Osteoblast (primary cell): ENCODE data around the gene DMWD. TPM values are rescaled to one million over a fixed set of nuclear protein-coding genes. Genes with fewer than 3 reads are reported as not detected.

ENCODE experiments used
- DNase-seq: peaks from one replicate; pipeline ENCODE4 v3.0.0; 2011; ENCODE audit warnings: low spot score, mixed read lengths; ENCODE audit not compliant: insufficient read length; ENCODE audit errors: missing footprints
- H2AFZ ChIP-seq: 2 replicates; pipeline ENCODE4 v1.6.0; 2011; ENCODE audit warnings: mild to moderate bottlenecking, low read length
- H3K27ac ChIP-seq: 2 replicates; pipeline ENCODE4 v1.5.1; 2011; ENCODE audit warnings: mild to moderate bottlenecking, low read depth, low read length, moderate library complexity
- H3K27me3 ChIP-seq: 2 replicates; pipeline ENCODE4 v1.6.0; 2012; ENCODE audit warnings: mild to moderate bottlenecking, control low read depth, inconsistent platforms, low read length, moderate library complexity; ENCODE audit not compliant: insufficient read depth
- H3K36me3 ChIP-seq: 2 replicates; pipeline ENCODE4 v1.5.1; 2011; ENCODE audit warnings: mild to moderate bottlenecking, low read length, control low read depth, moderate library complexity; ENCODE audit not compliant: insufficient read depth
- H3K4me1 ChIP-seq: 2 replicates; pipeline ENCODE4 v1.5.1; 2011; ENCODE audit warnings: mild to moderate bottlenecking, low read length, control low read depth, moderate library complexity; ENCODE audit not compliant: insufficient read depth
- H3K4me2 ChIP-seq: 2 replicates; pipeline ENCODE4 v1.6.0; 2011; ENCODE audit warnings: mild to moderate bottlenecking, low read length; ENCODE audit not compliant: insufficient read depth
- H3K4me3 ChIP-seq: fragments of 200-600 bp; sonication (generic); 3 replicates; pipeline ENCODE4 v1.5.1; 2012; ENCODE audit warnings: mild to moderate bottlenecking, low read length, inconsistent platforms; ENCODE audit not compliant: insufficient read depth
- H3K79me2 ChIP-seq: 2 replicates; pipeline ENCODE4 v1.6.0; 2012; ENCODE audit warnings: mild to moderate bottlenecking, low read length, control low read depth, inconsistent platforms; ENCODE audit not compliant: insufficient read depth
- H3K9me3 ChIP-seq: 2 replicates; pipeline ENCODE4 v1.5.1; 2011; ENCODE audit warnings: low read depth, low read length, control low read depth
- H4K20me1 ChIP-seq: 2 replicates; pipeline ENCODE4 v1.6.0; 2012; ENCODE audit warnings: mild to moderate bottlenecking, low read length, control low read depth; ENCODE audit not compliant: insufficient read depth
- CTCF ChIP-seq: IDR thresholded peaks from 2 replicates; pipeline ENCODE4 v1.5.1; 2011; ENCODE audit warnings: mild to moderate bottlenecking, low read depth, low read length, moderate library complexity; ENCODE audit errors: extremely low read depth
- total RNA-seq: library from RNA; depleted of rRNA; stranded (reverse); fragments of >200 nt; gene quantifications from 2 replicates; pipeline ENCODE4 v1.2.3, GENCODE V29; 2012

The DMWD gene
- total RNA-seq, 1 donor, result 48.5 TPM

GRCh38 chr19:45798995-45799517 is 6.4 kb upstream of the DMWD start:
- Histone ChIP-seq H3K79me2 (no peaks in the 10 kb centered on the region), H3K27ac (no peak overlapping the region), H3K4me3 (no peak overlapping the region), H2AFZ (peak overlapping the region; percentile 20), H4K20me1 (no peaks in the 10 kb centered on the region), H3K4me1 (peaks cover 13% of the 10 kb centered on the region), H3K4me2 (peak overlapping the region; percentile 54), H3K9me3 (no peaks in the 10 kb centered on the region), H3K27me3 (no peaks in the 10 kb centered on the region), H3K36me3 (no peaks in the 10 kb centered on the region)
- TF ChIP-seq CTCF, result peak; percentile 82
- DNase-seq, result peak; percentile 98

- no peak overlapping the region for H3K4me3 ChIP-seq
- H3K36me3 ChIP-seq, result peaks cover 8% of the 10 kb centered on the region
Measured at GRCh38 chr19:45794627-45795026, 2.0 kb upstream of the DMWD start.

GRCh38 chr19:45793876-45794275 is 1.2 kb upstream of the DMWD start:
- DNase-seq, result peak; percentile 3
- H3K4me2 ChIP-seq, result no peak overlapping the region
- peaks cover 16% of the 10 kb centered on the region for H3K4me1 ChIP-seq
- no peak overlapping the region for H2AFZ ChIP-seq
- TF ChIP-seq CTCF, result no peak
- H3K79me2 ChIP-seq, result peaks cover 30% of the 10 kb centered on the region
- peaks cover 16% of the 10 kb centered on the region for H3K36me3 ChIP-seq
- H3K4me3 ChIP-seq, result no peak overlapping the region
- peaks cover 18% of the 10 kb centered on the region for H4K20me1 ChIP-seq
- no peaks in the 10 kb centered on the region for H3K9me3 ChIP-seq
- H3K27ac ChIP-seq, result no peak overlapping the region
- no peaks in the 10 kb centered on the region for H3K27me3 ChIP-seq

More at GRCh38 chr19:45794627-45795026, 2.0 kb upstream of the DMWD start:
- no peak for DNase-seq
- H3K9me3 ChIP-seq, result no peaks in the 10 kb centered on the region
- no peak overlapping the region for H3K27ac ChIP-seq
- TF ChIP-seq CTCF, result no peak
- no peaks in the 10 kb centered on the region for H3K27me3 ChIP-seq
- peaks cover 23% of the 10 kb centered on the region for H3K79me2 ChIP-seq
- peaks cover 22% of the 10 kb centered on the region for H3K4me1 ChIP-seq
- no peak overlapping the region for H3K4me2 ChIP-seq
- H2AFZ ChIP-seq, result no peak overlapping the region
- peaks cover 15% of the 10 kb centered on the region for H4K20me1 ChIP-seq

GRCh38 chr19:45793178-45793564 is 526 bp upstream of the DMWD start:
- Histone ChIP-seq H3K36me3 (peaks cover 21% of the 10 kb centered on the region), H3K27me3 (no peaks in the 10 kb centered on the region), H3K4me2 (peak overlapping the region; percentile 44), H3K79me2 (peaks cover 36% of the 10 kb centered on the region), H4K20me1 (peaks cover 18% of the 10 kb centered on the region), H2AFZ (no peak overlapping the region), H3K9me3 (no peaks in the 10 kb centered on the region), H3K27ac (peak overlapping the region; percentile 54), H3K4me3 (no peak overlapping the region), H3K4me1 (peaks cover 14% of the 10 kb centered on the region)
- TF ChIP-seq CTCF, result no peak
- peak; percentile 35 for DNase-seq
